GM18909 (cell line): ENCODE results near the gene INTS2.
"Not testable (repeated sequence)": the region's sequence is repeated elsewhere in the genome, so short reads cannot be mapped to it uniquely, and the experiment has no call there.

ENCODE experiments used
- ATAC-seq: cut with Tn5 transposase; IDR thresholded peaks from one replicate; pipeline ENCODE4 v1.9.1; 2021; ENCODE audit warnings: mild to moderate bottlenecking; ENCODE audit not compliant: unreplicated experiment, poor library complexity

Gene INTS2

DNA sequence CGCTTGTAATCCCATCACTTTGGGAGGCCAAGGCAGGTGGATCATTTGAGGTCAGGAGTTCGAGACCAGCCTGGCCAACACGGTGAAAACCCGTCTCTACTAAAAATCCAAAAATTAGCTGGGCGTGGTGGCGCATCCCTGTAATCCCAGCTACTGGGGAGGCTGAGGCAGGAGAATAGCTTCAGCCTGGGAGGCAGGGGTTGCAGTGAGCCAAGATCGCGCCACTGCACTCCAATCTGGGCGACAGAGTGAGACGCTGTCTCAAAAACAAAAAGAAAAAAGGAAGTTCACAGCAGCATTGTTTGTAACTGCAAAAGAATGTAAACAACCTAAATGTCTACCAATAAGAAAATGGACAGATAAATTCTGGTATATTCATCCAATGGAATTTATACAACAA is 67.4 kb downstream of the INTS2 start:
- ATAC-seq, result not testable (repeated sequence)

- no peak for ATAC-seq
Measured at GRCh38 chr17:61856035-61856434, 71.7 kb downstream of the INTS2 start.

GRCh38 chr17:61852857-61853256 is 74.9 kb downstream of the INTS2 start:
- no peak for ATAC-seq

GRCh38 chr17:61849674-61850073 is 78.1 kb downstream of the INTS2 start:
- ATAC-seq, result no peak

DNA sequence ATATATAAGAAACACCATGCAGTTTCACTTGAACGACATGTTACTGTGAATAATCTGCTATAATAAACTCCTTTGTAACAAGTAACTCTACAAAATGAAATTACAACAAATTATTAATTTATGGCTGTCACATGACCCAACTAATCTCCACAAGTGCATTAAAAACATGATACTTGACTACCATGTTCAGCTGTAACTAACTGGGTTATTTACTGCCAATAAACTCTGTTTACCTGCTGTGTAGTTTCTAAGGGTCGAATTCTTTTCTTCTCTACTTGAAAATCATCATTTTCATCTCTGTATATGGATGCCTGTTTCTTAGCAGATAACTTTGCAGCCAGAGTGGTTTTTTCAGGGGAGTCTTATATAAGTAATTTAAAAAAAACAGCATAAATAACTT is 78.9 kb downstream of the INTS2 start:
- no peak for ATAC-seq

- ATAC-seq, result no peak
Measured at GRCh38 chr17:61848247-61848646, 79.5 kb downstream of the INTS2 start.

- ATAC-seq, result no peak
Measured at GRCh38 chr17:61847659-61848058, 80.1 kb downstream of the INTS2 start.

GRCh38 chr17:61846761-61847375 is 80.9 kb downstream of the INTS2 start:
- ATAC-seq, result no peak

GRCh38 chr17:61846088-61846487 is 81.7 kb downstream of the INTS2 start:
- no peak for ATAC-seq

DNA sequence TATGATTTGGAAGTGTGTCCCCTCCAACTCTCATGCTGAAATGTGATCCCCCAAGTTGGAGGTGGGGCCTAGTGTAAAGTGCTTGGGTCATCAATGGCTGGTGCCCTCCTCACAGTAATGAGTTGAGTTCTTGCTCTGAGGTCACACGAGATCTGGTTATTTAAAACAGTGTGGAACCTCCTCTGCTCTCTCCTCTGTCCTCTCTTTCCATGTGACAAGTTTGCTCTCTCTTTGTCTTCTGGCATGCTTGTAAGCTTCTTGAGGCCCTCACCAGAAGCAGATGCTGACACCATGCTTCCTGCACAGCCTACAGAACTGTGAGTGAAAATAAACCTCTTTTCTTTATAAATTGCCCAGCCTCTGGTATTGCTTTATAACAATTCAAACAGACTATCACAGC is 84.3 kb downstream of the INTS2 start:
- ATAC-seq, result no peak

DNA sequence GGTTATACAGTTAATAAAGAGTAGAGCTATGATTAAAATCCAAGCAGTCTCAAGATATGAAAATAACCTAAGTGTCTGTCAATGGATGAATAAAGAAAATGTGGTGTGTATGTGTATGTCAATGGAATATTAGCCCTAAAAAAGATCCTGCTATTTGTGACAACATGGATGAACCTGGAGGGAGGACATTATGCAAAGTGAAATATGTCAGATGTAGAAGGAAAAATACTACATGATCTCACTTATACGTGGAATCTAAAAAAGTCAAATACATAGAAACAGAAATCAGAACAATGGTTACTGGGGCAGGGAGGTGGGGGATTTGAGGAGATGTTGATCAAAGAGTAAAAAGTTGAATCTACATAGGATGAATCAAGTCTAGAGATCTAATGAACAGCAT is 84.9 kb downstream of the INTS2 start:
- ATAC-seq, result no peak

DNA sequence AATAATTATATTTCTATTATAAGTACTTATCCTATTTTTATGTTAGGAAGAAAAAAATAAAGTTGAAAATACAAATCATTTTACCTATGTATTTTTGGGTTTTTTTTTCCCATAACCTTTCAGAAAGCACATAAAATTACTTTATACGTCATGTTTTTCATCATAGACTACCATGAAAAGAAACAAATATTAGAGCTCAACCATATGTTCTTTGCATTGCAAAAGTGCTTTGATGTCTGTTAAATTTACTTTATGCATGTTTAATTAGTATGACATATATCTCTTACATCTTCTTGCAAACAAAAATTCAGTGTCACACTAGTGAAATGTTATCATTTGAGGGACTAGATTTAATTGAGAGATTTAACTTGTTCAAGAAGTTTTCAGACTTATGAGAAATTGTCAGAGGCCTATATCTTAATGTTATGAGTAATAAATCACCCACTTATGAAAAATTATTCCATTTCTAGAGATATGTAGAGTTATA is 88.4 kb downstream of the INTS2 start:
- no peak for ATAC-seq

GRCh38 chr17:61837175-61838051 is 90.4 kb downstream of the INTS2 start:
- no peak for ATAC-seq

DNA sequence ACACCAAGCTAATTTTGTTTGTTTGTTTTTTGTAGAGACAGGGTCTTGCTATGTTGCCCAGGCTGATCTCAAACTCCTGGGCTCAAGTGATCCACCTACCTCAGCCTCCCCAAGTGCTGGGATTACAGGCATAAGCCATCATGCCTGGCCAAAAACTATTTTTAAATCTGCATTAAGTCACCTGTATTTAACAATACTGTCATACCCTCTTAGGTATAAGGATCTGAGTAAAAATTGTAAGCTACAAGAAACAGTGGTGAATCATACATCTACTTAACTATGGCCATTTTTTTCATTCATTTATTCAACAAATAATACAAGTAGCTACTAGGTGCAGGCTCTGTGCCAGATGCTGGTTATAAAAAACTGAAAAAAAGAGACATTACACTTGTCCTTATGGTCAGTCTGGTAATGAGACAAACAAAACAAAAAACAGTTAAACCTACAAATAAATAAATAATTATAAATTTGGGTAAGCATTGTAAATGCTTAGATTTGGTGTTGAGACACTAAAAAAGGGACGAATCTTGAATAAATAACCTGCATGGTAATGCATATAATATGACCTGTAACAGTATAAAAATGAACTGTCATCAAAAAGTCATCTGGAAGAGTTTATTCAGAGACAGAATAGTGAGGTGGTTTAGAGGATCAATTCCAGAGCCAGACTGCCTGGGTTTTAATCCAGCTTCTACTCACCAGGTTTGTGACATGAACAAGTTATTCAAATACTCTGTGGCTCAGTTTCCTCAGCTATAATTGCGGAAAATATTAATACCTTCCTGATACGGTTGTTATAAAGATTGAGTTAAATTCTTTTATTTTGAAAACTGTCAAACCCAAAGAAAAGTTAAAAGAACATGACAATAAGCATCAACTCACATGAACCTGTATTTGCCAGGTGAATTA is 91.3 kb downstream of the INTS2 start:
- no peak for ATAC-seq

DNA sequence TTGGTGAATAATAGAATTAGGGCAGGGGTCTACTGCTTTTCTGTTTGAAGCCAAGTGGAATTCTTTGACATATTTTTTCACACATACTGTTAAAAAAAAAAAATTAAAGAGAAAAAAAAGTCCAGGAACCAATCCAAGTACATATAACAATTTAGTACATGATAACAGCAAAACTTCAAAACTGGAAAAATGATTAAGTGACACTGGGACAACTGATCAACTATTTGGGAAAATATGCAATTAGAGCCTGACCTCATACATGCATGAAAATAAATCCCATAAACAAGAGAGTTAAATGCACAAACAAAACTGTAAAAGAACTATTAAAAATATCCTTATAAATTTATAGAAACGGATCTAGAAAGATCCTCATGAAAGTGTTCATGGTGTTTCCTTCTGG is 92.2 kb downstream of the INTS2 start:
- ATAC-seq, result no peak

DNA sequence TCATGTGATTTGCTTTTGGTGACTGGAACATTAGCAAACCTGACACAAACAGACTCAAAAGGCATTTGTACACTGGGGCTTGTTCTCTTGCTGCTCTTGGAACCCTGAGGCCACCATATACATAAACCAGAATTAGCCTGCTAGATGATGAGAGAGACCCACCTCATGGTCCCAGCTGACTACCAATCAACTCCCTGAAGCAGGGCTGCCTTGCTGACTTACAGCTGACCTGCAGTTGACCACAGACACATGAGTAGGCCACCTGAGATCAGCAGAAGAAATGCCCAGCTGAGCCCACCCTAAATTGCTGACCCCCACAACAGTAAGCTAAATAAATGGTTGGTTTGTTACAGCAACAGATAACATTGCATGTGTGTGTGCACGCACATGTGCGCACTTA is 93.2 kb downstream of the INTS2 start:
- ATAC-seq, result no peak

GRCh38 chr17:61833536-61834193 is 94.1 kb downstream of the INTS2 start:
- no peak for ATAC-seq

- ATAC-seq, result no peak
Measured at GRCh38 chr17:61832463-61832862, 95.3 kb downstream of the INTS2 start.

DNA sequence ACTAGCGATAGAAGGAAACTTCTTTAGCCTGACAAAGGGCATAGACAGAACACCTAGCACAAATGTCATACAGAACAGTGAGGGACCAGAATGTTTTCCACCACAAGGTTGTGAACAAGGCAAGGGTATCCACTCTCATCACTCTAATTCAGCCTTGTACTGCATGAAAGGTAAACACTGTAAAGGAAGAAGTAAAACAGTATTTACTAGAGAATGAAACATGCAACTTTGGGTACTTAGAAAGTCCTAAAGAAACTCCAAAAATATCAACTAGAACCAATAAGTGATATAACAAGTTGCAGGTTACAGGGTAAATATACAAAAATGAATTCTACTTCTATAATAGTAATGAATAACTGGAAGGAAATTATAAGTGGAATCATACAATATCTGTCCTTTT is 96.7 kb downstream of the INTS2 start:
- ATAC-seq, result no peak

DNA sequence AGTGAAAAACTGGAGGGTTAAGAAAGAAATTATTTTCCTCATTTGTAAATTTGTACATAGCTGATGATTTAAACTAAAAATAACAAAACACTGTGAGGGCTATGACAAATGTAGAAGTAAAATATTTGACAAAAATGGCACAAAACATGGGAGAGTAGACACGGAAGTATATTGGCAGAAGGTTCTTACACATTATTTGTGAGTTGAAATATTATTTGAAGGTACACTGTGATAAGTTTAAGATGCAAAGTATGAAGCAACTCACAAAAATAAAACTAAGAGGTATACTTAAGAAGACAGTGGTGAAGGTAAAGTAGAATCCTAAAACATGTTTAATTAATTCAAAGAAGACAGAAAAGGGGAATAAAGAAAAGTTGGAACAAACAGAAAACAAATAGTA is 99.1 kb downstream of the INTS2 start:
- no peak for ATAC-seq
